ENCODE measurements around the gene SGSM2.
A peak's percentile ranks its signal among the peaks of the same experiment; 100 is the strongest.
"Not testable (repeated sequence)": the region's sequence is repeated elsewhere in the genome, so short reads cannot be mapped to it uniquely, and the experiment has no call there.

The SGSM2 gene, protein sequence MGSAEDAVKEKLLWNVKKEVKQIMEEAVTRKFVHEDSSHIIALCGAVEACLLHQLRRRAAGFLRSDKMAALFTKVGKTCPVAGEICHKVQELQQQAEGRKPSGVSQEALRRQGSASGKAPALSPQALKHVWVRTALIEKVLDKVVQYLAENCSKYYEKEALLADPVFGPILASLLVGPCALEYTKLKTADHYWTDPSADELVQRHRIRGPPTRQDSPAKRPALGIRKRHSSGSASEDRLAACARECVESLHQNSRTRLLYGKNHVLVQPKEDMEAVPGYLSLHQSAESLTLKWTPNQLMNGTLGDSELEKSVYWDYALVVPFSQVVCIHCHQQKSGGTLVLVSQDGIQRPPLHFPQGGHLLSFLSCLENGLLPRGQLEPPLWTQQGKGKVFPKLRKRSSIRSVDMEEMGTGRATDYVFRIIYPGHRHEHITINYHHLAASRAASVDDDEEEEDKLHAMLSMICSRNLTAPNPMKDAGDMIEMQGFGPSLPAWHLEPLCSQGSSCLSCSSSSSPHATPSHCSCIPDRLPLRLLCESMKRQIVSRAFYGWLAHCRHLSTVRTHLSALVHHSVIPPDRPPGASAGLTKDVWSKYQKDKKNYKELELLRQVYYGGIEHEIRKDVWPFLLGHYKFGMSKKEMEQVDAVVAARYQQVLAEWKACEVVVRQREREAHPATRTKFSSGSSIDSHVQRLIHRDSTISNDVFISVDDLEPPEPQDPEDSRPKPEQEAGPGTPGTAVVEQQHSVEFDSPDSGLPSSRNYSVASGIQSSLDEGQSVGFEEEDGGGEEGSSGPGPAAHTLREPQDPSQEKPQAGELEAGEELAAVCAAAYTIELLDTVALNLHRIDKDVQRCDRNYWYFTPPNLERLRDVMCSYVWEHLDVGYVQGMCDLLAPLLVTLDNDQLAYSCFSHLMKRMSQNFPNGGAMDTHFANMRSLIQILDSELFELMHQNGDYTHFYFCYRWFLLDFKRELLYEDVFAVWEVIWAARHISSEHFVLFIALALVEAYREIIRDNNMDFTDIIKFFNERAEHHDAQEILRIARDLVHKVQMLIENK

DNA sequence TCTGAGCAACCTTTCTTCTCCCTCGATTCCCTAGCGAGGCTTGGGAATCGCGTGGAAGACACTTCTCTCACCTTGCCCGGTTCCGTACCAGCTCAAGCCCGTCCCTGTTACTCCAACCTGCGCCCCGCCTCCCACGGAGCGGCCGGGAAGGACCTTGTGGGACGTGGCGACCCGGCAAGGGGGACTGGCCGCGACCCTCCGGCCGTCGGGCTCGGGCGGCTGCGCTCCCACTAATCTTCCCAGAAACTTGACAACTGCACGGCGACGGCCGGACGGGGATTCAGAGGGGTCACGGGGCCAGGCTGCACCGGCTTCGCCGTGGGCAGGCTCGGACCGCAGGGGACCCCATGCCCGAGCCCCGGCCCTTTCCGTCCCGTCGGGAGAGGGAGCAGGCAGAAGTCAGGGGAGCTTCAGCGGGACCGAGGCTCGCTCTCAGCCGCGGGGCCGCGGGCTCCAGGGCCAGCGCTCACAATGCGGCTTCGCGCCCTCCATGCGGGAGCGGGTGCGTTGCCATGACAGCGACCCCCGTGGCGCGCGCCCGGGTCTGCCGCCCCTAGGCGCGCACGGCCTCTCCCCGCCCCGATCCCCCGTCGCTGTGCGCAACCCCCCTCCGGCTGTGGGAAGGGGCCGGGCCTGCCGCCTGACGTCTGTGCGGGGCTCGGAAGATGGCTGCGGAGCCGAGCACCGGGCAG is at the start of gene SGSM2:
Gene SGSM2, plus strand, starts transcription at position 650 of the 692 bp plus-strand sequence. CDS start 188 bp downstream, outside the sequence.
- DNase-seq (ENCODE audit: low spot score): peak; percentile 46

DNA sequence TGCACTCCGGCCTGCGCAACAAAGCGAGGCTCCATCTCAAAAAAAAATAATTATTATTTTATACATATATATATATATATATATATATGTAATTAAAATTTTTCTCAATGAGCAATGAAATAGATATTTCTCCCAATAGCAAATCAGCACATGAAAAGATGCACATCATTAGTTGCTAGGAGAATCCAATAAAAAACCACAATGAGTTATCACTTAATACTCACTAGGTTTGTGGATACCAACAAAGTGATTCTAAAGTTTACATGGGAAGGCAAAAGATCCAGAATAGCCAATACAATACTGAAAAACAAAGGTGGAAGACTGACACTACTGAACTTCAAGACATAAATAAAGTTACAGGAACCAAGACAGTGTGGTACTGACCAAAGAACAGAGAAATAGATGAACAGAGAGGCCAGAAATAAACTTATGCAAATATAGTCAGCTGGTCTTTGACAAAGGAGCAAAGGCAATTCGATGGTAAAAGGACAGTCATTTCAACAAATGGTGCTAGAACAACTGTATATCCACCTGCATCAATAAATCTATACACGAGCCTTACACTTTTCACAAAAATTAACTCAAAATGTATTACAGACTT is 47.3 kb upstream of the SGSM2 start:
- no peak for DNase-seq (ENCODE audit: low spot score)

DNA sequence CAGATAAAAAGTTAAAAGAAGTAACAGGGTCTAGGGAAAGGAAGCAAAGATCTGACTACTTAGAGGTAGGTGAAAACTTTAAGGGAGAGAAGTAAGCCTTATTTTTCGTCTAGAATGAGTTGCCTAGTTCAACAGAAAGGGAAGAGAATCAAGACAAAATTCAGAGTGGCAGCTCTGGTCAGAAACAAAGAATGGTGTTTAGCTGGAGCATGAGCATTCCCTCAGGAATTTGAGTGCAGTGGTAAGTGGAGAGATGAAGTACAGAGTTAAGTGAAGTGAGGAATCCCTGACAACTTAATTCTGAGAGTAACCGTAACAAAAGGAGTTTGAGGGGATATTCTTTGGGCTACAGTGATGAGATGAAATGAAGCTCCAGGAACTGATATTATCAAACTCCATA is 45.2 kb upstream of the SGSM2 start:
- no peak for DNase-seq (ENCODE audit: low spot score)

DNA sequence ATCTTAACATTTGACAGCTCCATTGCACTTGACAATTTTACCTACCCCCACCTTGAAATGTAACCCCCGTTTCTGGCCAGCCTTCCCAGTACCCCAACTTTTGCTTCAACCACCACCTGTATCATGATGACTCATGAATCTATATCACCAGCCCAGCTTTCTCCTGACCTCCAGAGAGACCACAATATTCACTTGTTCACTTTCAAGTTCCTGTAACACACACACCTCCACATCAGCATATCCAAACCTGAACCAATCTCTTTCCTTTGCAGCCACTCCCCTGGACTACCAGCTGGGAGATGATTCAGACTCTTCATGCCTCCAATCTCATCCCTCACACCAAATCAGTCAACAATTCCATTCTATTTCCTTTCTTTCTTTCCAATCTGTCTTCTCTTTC is 41.7 kb upstream of the SGSM2 start:
- DNase-seq (ENCODE audit: low spot score): peak; percentile 25

DNA sequence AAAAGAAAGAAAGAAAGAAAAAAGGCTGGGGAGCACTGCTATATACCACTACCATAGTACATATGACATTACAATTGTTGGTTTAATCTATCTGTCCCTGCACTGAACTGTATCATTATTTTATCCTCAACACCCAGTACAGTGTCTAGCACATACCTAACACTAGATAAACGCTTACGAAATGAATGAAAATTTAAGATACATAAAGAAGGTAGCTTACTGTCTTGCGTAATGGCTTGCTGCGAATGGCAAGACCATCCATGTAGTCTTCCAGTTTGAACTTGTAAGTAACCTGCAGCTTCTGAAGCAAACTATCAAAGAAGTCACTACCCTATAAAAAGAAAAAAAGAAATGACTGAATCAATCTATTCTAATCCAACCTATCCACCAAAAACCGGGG is 40.3 kb upstream of the SGSM2 start:
- DNase-seq (ENCODE audit: low spot score): no peak

DNA sequence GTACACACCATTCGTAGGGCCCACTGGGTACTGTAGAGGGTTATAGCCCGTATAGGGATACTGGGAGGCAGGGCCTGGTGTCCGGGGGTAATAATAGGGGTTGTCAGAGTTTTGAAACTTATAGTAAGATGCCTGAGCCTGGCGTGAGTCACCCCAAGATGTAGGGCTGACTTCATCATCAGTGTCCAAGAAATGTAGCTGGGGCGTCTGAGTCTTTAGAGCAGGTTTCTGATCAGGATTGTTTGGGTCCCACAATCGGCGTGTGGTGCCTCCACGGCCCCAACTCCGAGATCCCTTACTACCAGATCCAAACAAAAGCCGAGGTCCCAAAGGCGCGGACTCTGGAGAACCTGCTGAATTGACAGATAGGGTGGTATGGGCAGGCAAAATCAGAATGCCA is 38.2 kb upstream of the SGSM2 start:
- no peak for DNase-seq (ENCODE audit: low spot score)

DNA sequence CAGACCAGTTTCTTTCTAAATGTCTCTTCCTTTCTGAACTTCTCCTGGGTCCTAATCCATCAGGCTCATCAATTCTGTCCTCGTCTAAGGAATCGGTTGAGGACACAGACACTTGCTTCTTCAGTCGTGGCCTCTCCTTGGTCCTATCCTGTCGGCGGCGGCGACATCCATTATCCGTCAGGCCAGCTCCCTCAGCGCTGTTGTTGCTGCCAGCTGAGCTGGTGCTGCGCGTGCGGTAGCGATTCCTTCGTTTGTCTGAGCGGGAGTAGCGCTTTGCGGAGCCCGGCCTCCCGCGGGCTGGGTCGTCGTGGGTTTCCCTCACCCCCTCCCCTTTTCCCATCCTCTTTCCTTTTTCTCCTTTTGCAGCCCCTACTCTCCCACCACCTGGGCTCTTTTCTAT is 37.5 kb upstream of the SGSM2 start:
- no peak for DNase-seq (ENCODE audit: low spot score)

DNA sequence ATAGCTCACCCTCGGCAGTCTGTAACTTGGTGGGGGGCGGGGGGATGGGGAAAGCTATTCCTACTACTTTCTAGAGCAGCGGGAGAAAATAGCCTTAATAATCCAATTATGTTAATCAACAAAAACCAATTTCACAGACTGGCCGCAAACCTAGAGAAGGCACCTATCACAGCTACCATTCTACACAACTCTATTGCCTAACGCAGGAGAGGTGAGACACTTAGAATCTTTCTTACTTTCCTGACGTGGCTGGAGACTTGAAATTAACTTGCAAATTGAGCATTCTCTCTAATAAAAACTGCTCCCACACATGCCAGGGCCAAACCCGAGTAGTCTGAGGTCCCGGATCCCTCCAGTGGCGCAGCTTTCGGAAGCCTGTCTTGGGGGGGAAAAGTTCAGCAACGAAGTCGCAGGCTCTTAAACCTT is 34.5 kb upstream of the SGSM2 start:
- DNase-seq (ENCODE audit: low spot score): no peak

DNA sequence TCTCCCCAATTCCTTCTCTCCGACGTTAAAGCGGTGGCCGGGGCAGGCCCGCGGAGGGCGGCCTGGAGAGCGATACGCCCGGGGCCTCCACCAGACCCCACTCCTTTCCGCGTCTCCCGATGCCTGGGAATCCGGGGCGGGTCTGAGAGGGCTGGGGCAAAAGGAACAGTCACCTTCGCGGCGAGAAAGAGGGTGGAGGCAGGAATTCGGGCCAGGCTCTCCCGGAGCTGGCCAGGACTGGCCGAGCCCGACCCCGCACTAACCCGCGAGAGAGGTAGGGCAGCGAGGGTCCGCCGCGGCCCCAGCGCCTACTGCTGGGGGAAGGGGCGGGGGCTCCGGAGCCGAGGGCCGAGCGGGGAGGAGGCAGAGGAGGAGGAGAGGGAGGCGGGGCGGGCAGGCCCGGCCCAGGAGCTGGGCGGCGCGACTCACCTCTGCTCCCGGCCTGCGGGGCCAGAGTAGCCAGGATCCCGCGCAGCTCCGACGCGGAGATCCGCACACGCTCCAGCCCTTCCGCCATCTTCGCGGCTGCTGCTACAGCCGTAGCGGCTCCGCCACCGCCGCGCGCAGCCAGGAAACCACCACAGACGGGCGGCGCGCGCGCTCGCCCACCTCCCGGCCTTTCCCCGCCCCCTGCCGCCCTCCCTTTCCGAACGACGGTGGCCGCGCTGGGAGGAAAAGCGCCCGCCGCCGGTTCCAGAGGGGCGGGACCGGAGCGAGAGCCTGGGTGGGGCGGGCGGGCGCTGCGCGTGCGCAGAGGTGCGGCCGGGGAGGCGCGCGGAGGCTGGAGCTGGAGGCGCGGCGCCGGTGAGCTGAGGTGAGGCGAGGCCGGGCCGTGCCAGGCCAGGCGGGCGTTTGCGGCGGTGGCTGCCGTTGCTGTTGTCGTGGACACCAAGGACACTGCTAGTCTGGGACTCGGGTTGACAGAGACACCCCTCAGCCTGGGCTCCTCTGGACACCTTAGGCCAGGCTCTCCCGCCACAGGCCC is 33.8 kb upstream of the SGSM2 start, which contains the start of the genes SMG6 and SRR:
Gene SMG6, minus strand, starts transcription at position 582 of the 985 bp plus-strand sequence. Its CDS starts 65 bp downstream, at position 517.
Gene SRR, plus strand, starts transcription at position 747 of the 985 bp plus-strand sequence. CDS start 11,611 bp downstream, outside the sequence.
- DNase-seq (ENCODE audit: low spot score): peak; percentile 93

DNA sequence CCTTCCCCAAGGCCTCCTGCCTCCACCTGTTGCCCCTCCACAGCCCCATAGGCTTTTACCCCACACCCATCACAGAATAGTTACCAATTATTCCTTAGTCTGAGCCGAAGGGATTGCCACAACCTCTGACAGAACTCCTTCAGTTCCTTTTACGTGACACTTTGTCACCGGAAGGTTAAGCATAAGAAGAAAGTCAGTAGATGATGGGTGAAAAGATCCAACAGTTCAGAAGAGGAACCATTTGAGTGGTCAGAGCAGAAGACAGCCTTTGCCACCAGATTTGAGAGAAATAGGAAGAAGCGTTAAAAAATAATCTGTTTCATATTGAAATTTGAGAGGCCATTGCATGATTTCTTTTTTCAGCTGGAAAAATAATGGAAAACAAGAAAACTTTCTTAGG is 32.4 kb upstream of the SGSM2 start:
- DNase-seq (ENCODE audit: low spot score): no peak

DNA sequence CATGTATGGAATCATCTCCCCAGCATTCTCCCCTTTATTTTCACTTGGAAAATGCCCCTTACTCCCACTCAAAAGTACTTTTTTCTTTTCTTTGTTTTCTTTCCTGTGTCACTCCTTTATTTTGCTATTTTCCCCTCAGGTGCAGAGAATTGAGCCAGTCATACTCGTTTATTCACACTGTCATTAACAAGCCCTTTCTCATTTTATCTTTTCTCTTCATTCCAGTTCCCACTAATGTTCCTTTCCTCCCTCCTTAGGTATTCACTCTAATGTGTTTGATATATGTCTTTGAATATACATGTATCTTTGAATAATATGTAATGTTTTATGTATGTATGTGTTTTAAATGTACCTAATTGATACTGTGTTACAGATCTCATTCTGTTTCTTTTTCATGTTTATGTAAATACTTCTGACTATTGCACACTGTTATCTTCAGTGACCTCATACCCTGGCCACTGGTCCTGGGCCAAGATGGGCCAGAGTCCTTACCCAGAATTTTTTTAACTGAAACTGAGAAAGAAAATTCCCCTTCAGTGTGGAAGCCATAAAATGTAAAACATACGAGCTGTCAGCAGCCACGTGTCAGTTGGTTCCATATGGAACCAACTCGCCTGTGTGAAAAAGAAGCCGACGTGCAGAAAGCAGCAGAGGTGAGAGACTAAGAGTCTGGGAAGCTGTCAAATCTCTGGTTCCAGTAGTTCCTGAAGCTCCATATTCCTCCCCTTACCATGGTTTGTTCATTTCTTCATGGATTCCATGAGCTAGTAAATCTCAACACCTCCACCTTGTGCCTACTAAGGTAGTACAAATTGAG is 27.8 kb upstream of the SGSM2 start:
- DNase-seq (ENCODE audit: low spot score): no peak

DNA sequence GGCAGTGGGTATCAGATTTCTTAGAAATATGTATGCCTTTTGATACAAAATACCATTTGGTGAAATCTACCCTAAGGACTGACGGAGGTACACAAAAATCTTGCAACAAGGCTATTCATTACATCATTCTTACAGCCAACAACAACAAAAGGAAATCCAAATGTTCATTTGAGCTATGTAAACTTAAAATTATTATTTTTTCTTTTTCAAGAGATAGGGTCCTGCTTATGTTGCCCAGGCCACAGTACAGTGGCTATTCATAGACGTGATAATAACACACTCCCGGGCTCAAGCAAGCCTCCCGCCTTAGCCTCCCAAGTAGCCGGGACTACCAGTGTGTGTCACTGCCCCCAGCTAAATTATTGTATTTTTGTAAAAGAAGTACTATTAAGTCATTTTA is 24.6 kb upstream of the SGSM2 start:
- no peak for DNase-seq (ENCODE audit: low spot score)

DNA sequence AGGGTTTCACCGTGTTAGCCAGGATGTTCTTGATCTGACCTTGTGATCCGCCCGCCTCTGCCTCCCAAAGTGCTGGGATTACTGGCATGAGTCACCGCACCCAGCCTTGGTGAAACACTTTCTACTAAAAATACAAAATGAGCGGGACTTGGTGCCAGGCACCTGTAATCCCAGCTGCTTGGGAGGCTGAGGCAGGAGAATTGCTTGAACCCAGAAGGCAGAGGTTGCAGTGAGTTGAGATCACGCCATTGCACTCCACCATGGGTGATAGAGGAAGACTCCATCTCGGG is 20.4 kb upstream of the SGSM2 start:
- DNase-seq (ENCODE audit: low spot score): not testable (repeated sequence)

DNA sequence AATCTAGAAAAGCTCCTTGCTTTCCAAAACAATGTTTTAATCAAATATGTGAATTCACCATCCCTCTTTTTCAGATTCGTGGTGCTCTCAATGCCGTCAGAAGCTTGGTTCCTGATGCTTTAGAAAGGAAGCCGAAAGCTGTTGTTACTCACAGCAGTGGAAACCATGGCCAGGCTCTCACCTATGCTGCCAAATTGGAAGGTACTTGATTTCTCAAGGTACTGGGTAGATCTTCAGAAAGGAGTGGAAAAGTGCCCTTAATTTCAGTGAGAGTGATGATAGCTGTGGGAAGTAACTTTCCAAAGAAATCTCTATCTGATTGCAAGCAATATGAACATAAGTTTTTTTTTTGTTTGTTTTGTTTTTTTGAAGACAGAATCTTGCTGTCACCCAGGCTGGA is 19.5 kb upstream of the SGSM2 start:
- no peak for DNase-seq (ENCODE audit: low spot score)

DNA sequence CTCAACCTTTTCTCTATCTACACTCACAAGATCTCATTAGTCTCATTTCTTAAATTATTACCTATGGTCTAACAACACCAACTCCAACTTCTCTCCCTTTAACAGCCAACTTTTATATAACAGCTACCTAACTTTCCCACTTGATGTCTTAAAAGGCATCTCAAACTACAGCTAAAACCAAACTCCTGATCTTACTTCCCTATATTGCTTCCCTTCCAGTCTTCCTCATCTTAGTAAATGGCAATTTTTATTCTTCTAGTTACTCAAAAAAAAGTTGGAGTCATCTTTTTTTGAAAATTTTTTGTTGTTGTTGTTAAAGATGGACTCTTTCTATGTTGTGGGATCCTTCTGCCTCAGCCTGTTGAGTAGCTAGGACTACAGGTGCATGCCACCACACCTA is 18.2 kb upstream of the SGSM2 start:
- no peak for DNase-seq (ENCODE audit: low spot score)

DNA sequence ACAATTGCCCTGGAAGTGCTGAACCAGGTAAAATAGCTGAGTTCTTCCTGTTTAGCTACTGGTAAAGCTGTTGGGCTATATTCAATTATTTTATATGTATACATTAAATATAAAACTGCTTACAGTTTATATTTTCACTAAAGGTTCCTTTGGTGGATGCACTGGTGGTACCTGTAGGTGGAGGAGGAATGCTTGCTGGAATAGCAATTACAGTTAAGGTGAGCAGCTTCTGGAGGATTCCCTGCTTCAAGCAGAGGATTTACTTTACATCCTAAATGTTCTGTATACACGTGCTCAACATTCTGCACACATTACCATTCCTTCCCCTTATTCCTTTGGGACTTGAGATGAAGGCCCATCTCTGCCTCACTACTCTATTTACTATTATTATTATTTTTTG is 15.9 kb upstream of the SGSM2 start:
- no peak for DNase-seq (ENCODE audit: low spot score)

DNA sequence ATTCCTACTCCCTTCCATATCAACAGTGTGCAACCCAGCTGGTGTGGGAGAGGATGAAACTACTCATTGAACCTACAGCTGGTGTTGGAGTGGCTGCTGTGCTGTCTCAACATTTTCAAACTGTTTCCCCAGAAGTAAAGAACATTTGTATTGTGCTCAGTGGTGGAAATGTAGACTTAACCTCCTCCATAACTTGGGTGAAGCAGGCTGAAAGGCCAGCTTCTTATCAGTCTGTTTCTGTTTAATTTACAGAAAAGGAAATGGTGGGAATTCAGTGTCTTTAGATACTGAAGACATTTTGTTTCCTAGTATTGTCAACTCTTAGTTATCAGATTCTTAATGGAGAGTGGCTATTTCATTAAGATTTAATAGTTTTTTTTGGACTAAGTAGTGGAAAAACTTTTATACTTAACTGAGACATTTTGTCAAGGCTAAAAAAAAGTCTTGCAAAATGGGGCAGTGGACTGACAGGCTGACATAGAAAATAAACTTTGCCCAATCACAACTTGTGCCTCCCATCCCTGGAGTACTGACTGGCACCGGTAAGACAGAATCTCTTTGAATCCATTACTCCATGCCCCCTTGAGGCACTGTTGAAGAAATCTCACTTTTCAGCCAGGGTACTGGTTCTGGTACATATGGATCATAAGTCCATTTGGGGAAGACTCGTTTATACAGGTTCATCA is 13.5 kb upstream of the SGSM2 start:
- DNase-seq (ENCODE audit: low spot score): no peak

DNA sequence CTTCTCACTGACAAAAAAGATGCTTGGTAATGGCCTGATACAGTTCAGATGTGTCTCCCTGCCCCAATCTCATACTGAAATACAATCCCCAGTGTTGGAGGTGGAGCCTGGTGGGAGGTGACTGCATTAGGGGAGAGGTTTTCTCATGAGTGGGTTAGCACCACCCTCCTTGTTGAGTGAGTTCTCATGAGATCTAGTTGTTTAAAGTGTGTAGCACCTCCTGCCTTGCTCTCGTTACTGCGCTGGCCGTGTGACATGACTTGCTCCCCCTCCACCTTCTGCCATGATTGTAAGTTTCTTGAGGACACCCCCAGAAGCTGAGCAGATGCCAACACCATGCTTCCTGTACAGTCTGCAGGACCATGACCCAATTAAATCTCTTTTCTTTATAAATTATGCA is 6.0 kb upstream of the SGSM2 start:
- DNase-seq (ENCODE audit: low spot score): no peak

DNA sequence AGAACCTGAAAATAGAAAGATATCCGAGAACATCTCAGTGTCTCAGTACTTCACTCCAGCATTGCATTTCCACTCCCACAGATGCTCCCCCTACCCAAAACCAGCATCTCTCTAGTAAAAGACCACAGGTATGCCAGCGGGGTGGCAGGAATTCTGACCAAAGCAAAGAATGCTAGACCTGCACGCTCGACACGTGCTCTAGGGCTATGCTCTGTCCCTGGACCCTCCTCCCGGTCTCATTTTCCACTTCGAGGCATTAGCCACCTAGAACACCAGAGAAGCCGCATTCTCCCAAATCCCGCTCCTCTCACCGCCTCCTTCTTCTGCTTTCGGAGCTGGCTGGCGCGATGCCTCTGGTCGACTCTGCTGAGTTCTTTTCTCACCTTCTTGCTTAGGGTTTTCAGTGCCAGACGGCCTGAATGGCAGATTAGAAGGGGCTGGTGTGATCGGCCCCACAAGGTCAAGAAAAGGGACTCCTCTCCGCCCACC is 1.5 kb upstream of the SGSM2 start:
- DNase-seq (ENCODE audit: low spot score): no peak

Measured in activated CD4-positive, alpha-beta T cell treated with anti-CD3 and anti-CD28 coated beads, Interleukin-2, Interleukin-4, amounts not matched to agents 100 ng/mL and 50 ng/mL, durations not matched to agents 16 hours and 8 hours (primary cell).